GM21367 (cell line): Measurements from ENCODE around the gene ZNF850.
A peak's percentile ranks its signal among the peaks of the same experiment; 100 is the strongest.

Experiments
- ATAC-seq: cut with Tn5 transposase; IDR thresholded peaks from one replicate; pipeline ENCODE4 v1.9.1; 2021; ENCODE audit not compliant: unreplicated experiment

The ZNF850 gene

GRCh38 chr19:36707134-36707533 is 65.5 kb downstream of the ZNF850 start:
- no peak for ATAC-seq

- ATAC-seq = no peak
Measured at GRCh38 chr19:36688058-36688457, 84.5 kb downstream of the ZNF850 start.

GRCh38 chr19:36687214-36688056 is 85.2 kb downstream of the ZNF850 start, which contains the start of gene ZNF567:
Gene ZNF567 (plus strand): TSS chr19:36687612. CDS start chr19:36694868, 7,256 bp downstream.
- peak; percentile 92 for ATAC-seq

- peak; percentile 18 for ATAC-seq
Measured at GRCh38 chr19:36686365-36687213, 86.0 kb downstream of the ZNF850 start.

- ATAC-seq = no peak
Measured at GRCh38 chr19:36685835-36686234, 86.8 kb downstream of the ZNF850 start.

GRCh38 chr19:36679455-36679854 is 93.2 kb downstream of the ZNF850 start:
- no peak for ATAC-seq

- no peak for ATAC-seq
Measured at GRCh38 chr19:36674201-36674600, 98.4 kb downstream of the ZNF850 start.

GRCh38 chr19:36672368-36672767 is 100.2 kb downstream of the ZNF850 start:
- ATAC-seq = no peak

GRCh38 chr19:36668646-36669045 is 104.0 kb downstream of the ZNF850 start:
- ATAC-seq = no peak

GRCh38 chr19:36665832-36666231 is 106.8 kb downstream of the ZNF850 start:
- no peak for ATAC-seq
